GM12878 (cell line): ENCODE measurements around the gene SELENOK. TPM values are rescaled to one million over a fixed set of nuclear protein-coding genes. Genes with fewer than 3 reads are reported as not detected.

Experiments
- ATAC-seq: fragments of 200-7000 bp; cut with Tn5 transposase; 3 replicates; pipeline ENCODE4 v1.9.1; 2020; ENCODE audit warnings: mild to moderate bottlenecking, moderate library complexity
- BruUV-seq: library from RNA; stranded (reverse); fragments of 400-500 nt; replicated peaks from 2 replicates; lab custom pipeline; 2021; lab: Mats Ljungman, UMichigan
- CTCF ChIA-PET: fragments of 300-600 bp; sonication (Branson Sonifier 250); formaldehyde crosslinking; extraction: SDS; loops from one replicate; lab custom pipeline; 2021; ENCODE audit warnings: inconsistent platforms; lab: Yijun Ruan, JAX
- POLR2A ChIA-PET: fragments of 350-600 bp; formaldehyde crosslinking; extraction: SDS; loops from one replicate; lab custom pipeline; 2021; ENCODE audit warnings: inconsistent platforms; lab: Charles Lee
- RAD21 ChIA-PET: fragments of 300-600 bp; sonication (Branson Sonifier 250); formaldehyde crosslinking; loops from one replicate; lab custom pipeline; 2023; ENCODE audit warnings: antibody characterized with exemption; ENCODE audit not compliant: unreplicated experiment; lab: Charles Lee
- SMC1A ChIA-PET: fragments of 300-600 bp; sonication (Branson Sonifier 250); formaldehyde crosslinking; loops from one replicate; lab custom pipeline; 2023; ENCODE audit not compliant: unreplicated experiment, uncharacterized antibody; lab: Charles Lee
- DNase-seq: peaks from one replicate; pipeline ENCODE4 v3.0.0-alpha.2; 2011; ENCODE audit warnings: low read depth, low spot score
- FAIRE-seq: peaks from 3 replicates; lab custom pipeline; 2011; peaks lifted over from hg19 to GRCh38; lab: Jason Lieb, UNC
- H2AFZ ChIP-seq: 2 replicates; pipeline ENCODE4 v1.6.0; 2011; ENCODE audit warnings: low read depth, low read length, control low read depth; ENCODE audit not compliant: control insufficient read depth
- H3K27ac ChIP-seq: 2 replicates; pipeline ENCODE4 v1.5.1; 2011; ENCODE audit warnings: control low read depth; ENCODE audit not compliant: control insufficient read depth, insufficient read depth
- H3K27me3 ChIP-seq, 2 experiments: replicated peaks in 1 of 2; 2 replicates each; pipeline versions ENCODE4 v1.6.0 to v1.6.1; 2011; ENCODE audit warnings: low read length in 1 of 2; ENCODE audit not compliant: control insufficient read depth in 2 of 2, insufficient read depth in 2 of 2
- H3K36me3 ChIP-seq, 2 experiments: 2 replicates each; pipeline ENCODE4 v1.5.1; 2011; ENCODE audit warnings: low read length in 1 of 2; ENCODE audit not compliant: control insufficient read depth in 2 of 2, insufficient read depth in 2 of 2
- H3K4me1 ChIP-seq: 2 replicates; pipeline ENCODE4 v1.6.1; 2011; ENCODE audit warnings: mild to moderate bottlenecking, low read length, moderate library complexity, mixed read lengths; ENCODE audit not compliant: control insufficient read depth, insufficient read depth
- H3K4me2 ChIP-seq: 2 replicates; pipeline ENCODE4 v1.6.0; 2011; ENCODE audit warnings: control low read depth; ENCODE audit not compliant: control insufficient read depth, insufficient read depth
- H3K4me3 ChIP-seq: fragments of 200-600 bp; sonication (generic); 2 replicates; pipeline ENCODE4 v1.5.1; 2016
- H3K79me2 ChIP-seq: 2 replicates; pipeline ENCODE4 v1.6.0; 2011; ENCODE audit warnings: low read length; ENCODE audit not compliant: control insufficient read depth, insufficient read depth
- H3K9ac ChIP-seq: 2 replicates; pipeline ENCODE4 v1.8.0; 2011; ENCODE audit warnings: low read length, control low read depth, mixed read lengths; ENCODE audit not compliant: control insufficient read depth, insufficient read depth
- H3K9me3 ChIP-seq: replicated peaks from 3 replicates; pipeline ENCODE4 v1.5.1; 2011; ENCODE audit warnings: mild to moderate bottlenecking, low read length; ENCODE audit not compliant: control insufficient read depth, insufficient read depth
- H4K20me1 ChIP-seq: 2 replicates; pipeline ENCODE4 v1.6.0; 2011; ENCODE audit not compliant: control insufficient read depth, insufficient read depth
- GATAD2B ChIP-seq: fragments of 450-650 bp; conservative IDR thresholded peaks from 2 replicates; pipeline ENCODE4 v1.6.1; 2017; ENCODE audit warnings: low read depth, mild to moderate bottlenecking, moderate library complexity
- HDGF ChIP-seq: fragments of 450-650 bp; IDR thresholded peaks from 2 replicates; pipeline ENCODE4 v1.6.1; 2016; ENCODE audit warnings: antibody characterized with exemption
- MYB ChIP-seq: fragments of 150-350 bp; IDR thresholded peaks from 2 replicates; pipeline ENCODE4 v1.6.1; 2014; ENCODE audit warnings: mild to moderate bottlenecking, low read depth, low read length, borderline replicate concordance
- MYC ChIP-seq: IDR thresholded peaks from 2 replicates; pipeline ENCODE4 v1.6.1; 2011; ENCODE audit warnings: mild to moderate bottlenecking, low read length, moderate library complexity, inconsistent platforms; ENCODE audit not compliant: insufficient read depth, insufficient replicate concordance, insufficient read length, severe bottlenecking
- NR2C2 ChIP-seq: IDR thresholded peaks from 2 replicates; pipeline ENCODE4 v1.6.1; 2011; ENCODE audit warnings: borderline replicate concordance, low read depth; ENCODE audit not compliant: control insufficient read depth, insufficient read length
- PAX8 ChIP-seq: fragments of 450-650 bp; IDR thresholded peaks from 2 replicates; pipeline ENCODE4 v1.6.1; 2017; ENCODE audit warnings: mild to moderate bottlenecking, moderate library complexity
- RCOR1 ChIP-seq: conservative IDR thresholded peaks from 2 replicates; pipeline ENCODE4 v1.6.1; 2012; ENCODE audit warnings: low read depth, low read length, improper control_type of control experiment
- SRF ChIP-seq, 2 experiments: IDR thresholded peaks; 2 replicates each; pipeline ENCODE4 v1.6.1; 2011; ENCODE audit warnings: low read depth in 2 of 2, low read length in 2 of 2, mild to moderate bottlenecking in 1 of 2, moderate library complexity in 1 of 2
- WGBS: methylation state at CpG from one replicate; pipeline ENCODE4 v1.1.6; 2016; ENCODE audit warnings: low lambda C conversion rate; ENCODE audit not compliant: insufficient replicate concordance, insufficient coverage; ENCODE audit errors: missing lambda C conversion rate; 5-methylcytosine and 5-hydroxymethylcytosine counted together
- in situ Hi-C: fragments of 300-500 bp; cut with MboI; formaldehyde crosslinking; loops from 9 replicates; pipeline ENCODE4 v1.14.3; 2018; ENCODE audit warnings: mixed read lengths
- intact Hi-C: fragments of 100-400 bp; cut with micrococcal nuclease; formaldehyde crosslinking; loops from one replicate; pipeline ENCODE4 v1.14.2; 2022; ENCODE audit not compliant: unreplicated experiment
- polyA plus RNA-seq, 11 experiments: library from polyadenylated mRNA; depleted of rRNA in 4 of 11; unstranded in 6 of 11; stranded (reverse) in 5 of 11; fragments of >200 nt; fragmentation: Nextera tagmentation in 4 of 11; fragmentation: Illumina TruSeq in 1 of 11; extraction: Ambion mirVana in 4 of 11; extraction: Trizol in 1 of 11; gene quantifications; 1 replicate in 1 of 11; 2 replicates in 10 of 11; pipeline versions ENCODE4 v1.2.1 to v1.2.3, GENCODE V29; 2011 to 2016; ENCODE audit warnings: inconsistent platforms in 2 of 11, missing spikeins in 2 of 11, low read depth in 1 of 11
- total RNA-seq, 4 experiments: library from RNA; depleted of rRNA in 3 of 4; stranded (reverse); fragments of >200 nt in 3 of 4; fragmentation: Illumina TruSeq in 1 of 4; extraction: Trizol in 1 of 4; gene quantifications; 2 replicates each; pipeline versions ENCODE4 v1.2.1 to v1.2.3, GENCODE V29; 2013 to 2021
- TF ChIP-seq, protein P1 (sequence below): fragments of 450-650 bp; IDR thresholded peaks from 2 replicates; pipeline ENCODE4 v1.6.1; 2017; ENCODE audit warnings: antibody characterized with exemption, mild to moderate bottlenecking, moderate library complexity
- TF ChIP-seq, protein P2 (sequence below): fragments of 450-650 bp; IDR thresholded peaks from 2 replicates; pipeline ENCODE4 v1.6.1; 2018; ENCODE audit warnings: borderline replicate concordance, mild to moderate bottlenecking; ENCODE audit not compliant: partially characterized antibody
- TF ChIP-seq, protein P3 (sequence below): IDR thresholded peaks from 2 replicates; pipeline ENCODE4 v1.6.1; 2012; ENCODE audit warnings: low read depth, low read length, improper control_type of control experiment

Gene SELENOK
- total and polyA plus RNA-seq, 10 of the 15 experiments (the other 5 are each of a cell fraction or from before 2014, with no cell fraction given): 35.4 to 322 (median 101) TPM

DNA sequence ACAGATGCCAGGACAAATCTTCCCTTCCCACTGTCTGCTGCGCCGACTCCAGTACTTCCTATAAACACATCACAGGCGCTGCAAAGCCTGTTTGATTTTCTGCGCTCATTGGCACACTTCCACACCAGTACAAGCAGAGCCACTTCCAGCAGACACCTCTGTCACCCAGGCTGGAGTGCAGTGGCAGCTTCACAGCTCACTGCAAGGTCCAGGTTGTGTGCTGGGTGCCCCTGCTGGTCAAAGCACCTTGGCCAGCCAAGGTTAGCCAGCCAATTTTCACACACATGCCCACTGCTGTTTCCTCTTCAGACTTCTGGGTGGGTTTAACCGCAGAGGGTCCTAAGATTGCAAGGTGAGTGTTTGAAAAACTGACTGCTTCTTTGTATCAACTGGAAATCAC, 50.4 kb downstream of the SELENOK start:
- WGBS: 69% methylated on average over 5 of the region's 5 CpGs
- BruUV-seq: no TSS peak

DNA sequence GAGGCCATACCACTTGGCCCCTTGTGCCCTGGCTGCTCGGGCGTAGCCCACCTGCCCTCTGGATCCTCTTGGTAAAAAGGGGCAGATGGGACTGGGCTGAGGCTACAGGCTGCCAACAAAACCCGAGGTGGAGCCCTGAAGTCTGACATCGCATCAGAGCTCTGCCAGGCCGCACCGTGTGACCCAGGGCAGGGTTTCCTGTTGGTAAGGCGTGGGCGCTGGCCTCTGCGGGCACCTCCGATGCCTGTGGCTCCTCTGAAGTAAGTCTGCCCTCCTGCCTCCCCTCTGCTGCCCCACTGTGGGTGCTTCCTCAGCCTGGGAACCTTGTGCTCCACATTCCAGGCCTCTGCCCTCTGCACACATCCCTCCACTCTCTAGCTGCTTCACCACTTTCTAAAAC, 54.3 kb downstream of the SELENOK start:
- CTCF ChIA-PET: no interaction called here
- Histone ChIP-seq H3K36me3 (no peaks in the 10 kb centered on the region), H3K4me2 (no peak overlapping the region), H3K27me3 (no peaks in the 10 kb centered on the region), H3K27ac (no peak overlapping the region), H3K9me3 (no peaks in the 10 kb centered on the region), H3K79me2 (peaks cover 2% of the 10 kb centered on the region; the same call in 1 of the 2 replicates), H3K9ac (no peak overlapping the region), H3K4me3 (no peak overlapping the region), H2AFZ (no peak overlapping the region), H4K20me1 (no peaks in the 10 kb centered on the region), H3K4me1 (peaks cover 2% of the 10 kb centered on the region)
- BruUV-seq: no TSS peak
- no peak for DNase-seq
- TF ChIP-seq MYC (no peak), HDGF (no peak)
- TF ChIP-seq, protein P1, sequence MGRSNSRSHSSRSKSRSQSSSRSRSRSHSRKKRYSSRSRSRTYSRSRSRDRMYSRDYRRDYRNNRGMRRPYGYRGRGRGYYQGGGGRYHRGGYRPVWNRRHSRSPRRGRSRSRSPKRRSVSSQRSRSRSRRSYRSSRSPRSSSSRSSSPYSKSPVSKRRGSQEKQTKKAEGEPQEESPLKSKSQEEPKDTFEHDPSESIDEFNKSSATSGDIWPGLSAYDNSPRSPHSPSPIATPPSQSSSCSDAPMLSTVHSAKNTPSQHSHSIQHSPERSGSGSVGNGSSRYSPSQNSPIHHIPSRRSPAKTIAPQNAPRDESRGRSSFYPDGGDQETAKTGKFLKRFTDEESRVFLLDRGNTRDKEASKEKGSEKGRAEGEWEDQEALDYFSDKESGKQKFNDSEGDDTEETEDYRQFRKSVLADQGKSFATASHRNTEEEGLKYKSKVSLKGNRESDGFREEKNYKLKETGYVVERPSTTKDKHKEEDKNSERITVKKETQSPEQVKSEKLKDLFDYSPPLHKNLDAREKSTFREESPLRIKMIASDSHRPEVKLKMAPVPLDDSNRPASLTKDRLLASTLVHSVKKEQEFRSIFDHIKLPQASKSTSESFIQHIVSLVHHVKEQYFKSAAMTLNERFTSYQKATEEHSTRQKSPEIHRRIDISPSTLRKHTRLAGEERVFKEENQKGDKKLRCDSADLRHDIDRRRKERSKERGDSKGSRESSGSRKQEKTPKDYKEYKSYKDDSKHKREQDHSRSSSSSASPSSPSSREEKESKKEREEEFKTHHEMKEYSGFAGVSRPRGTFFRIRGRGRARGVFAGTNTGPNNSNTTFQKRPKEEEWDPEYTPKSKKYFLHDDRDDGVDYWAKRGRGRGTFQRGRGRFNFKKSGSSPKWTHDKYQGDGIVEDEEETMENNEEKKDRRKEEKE: no peak
- TF ChIP-seq, protein P2, sequence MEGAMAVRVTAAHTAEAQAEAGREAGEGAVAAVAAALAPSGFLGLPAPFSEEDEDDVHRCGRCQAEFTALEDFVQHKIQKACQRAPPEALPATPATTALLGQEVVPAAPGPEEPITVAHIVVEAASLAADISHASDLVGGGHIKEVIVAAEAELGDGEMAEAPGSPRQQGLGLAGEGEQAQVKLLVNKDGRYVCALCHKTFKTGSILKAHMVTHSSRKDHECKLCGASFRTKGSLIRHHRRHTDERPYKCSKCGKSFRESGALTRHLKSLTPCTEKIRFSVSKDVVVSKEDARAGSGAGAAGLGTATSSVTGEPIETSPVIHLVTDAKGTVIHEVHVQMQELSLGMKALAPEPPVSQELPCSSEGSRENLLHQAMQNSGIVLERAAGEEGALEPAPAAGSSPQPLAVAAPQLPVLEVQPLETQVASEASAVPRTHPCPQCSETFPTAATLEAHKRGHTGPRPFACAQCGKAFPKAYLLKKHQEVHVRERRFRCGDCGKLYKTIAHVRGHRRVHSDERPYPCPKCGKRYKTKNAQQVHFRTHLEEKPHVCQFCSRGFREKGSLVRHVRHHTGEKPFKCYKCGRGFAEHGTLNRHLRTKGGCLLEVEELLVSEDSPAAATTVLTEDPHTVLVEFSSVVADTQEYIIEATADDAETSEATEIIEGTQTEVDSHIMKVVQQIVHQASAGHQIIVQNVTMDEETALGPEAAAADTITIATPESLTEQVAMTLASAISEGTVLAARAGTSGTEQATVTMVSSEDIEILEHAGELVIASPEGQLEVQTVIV: no peak
- SMC1A ChIA-PET: no interaction called here
- WGBS: 42% methylated on average over 10 of the region's 10 CpGs
- in situ Hi-C loops (no loop called here), intact Hi-C loops (no loop called here)
- RAD21 ChIA-PET: no interaction called here
- no peak for FAIRE-seq
- no peak for ATAC-seq
- POLR2A ChIA-PET: no interaction called here

More for the DNA sequence above, 50.4 kb downstream of the SELENOK start:
- H3K9me3 ChIP-seq: no peaks in the 10 kb centered on the region
- no peak overlapping the region for H3K27ac ChIP-seq
- DNase-seq: no peak
- peaks cover 18% of the 10 kb centered on the region for H3K79me2 ChIP-seq
- H3K4me2 ChIP-seq: no peak overlapping the region
- no peak for ATAC-seq
- in situ Hi-C loops: no loop called here
- TF ChIP-seq RCOR1 (no peak), NR2C2 (no peak), PAX8 (no peak), SRF (IDR thresholded peaks at IDR 0.05; ENCODE audit: low read depth in 2 of 2, low read length in 2 of 2) (no peak), GATAD2B (peak; percentile 54; the same call in 1 of the 2 replicates), MYB (no peak), HDGF (no peak)
- TF ChIP-seq, protein P3, sequence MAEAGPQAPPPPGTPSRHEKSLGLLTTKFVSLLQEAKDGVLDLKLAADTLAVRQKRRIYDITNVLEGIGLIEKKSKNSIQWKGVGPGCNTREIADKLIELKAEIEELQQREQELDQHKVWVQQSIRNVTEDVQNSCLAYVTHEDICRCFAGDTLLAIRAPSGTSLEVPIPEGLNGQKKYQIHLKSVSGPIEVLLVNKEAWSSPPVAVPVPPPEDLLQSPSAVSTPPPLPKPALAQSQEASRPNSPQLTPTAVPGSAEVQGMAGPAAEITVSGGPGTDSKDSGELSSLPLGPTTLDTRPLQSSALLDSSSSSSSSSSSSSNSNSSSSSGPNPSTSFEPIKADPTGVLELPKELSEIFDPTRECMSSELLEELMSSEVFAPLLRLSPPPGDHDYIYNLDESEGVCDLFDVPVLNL: no peak
- TF ChIP-seq, all 136 proteins: peak for 1
- SMC1A ChIA-PET: interaction anchor here (0.9 to 2.2 kb wide), 6 partner anchors 13 to 114 kb away, joined by 3 to 10 read pairs (median 4); no protein-coding TSS in a partner anchor
- RAD21 ChIA-PET: interaction anchor here (1.3 to 5.1 kb wide), 2 partner anchors 66 to 200 kb away, joined by 3 to 41 read pairs; no protein-coding TSS in a partner anchor
- Histone ChIP-seq H2AFZ (no peak overlapping the region), H3K9ac (no peak overlapping the region), H3K27me3 (no peaks in the 10 kb centered on the region), H3K4me1 (peaks cover 33% of the 10 kb centered on the region), H3K4me3 (no peak overlapping the region), H3K36me3 (no peaks in the 10 kb centered on the region), H4K20me1 (no peaks in the 10 kb centered on the region)
- CTCF ChIA-PET: interaction anchor here (1.2 to 1.4 kb wide), 2 partner anchors 68 to 111 kb away, joined by 3 to 4 read pairs; no protein-coding TSS in a partner anchor
- POLR2A ChIA-PET: interaction anchor here (0.7 to 1.6 kb wide), 3 partner anchors 46 to 67 kb away, joined by 3 to 7 read pairs (median 3); no protein-coding TSS in a partner anchor
- no peak for FAIRE-seq
- intact Hi-C loops: loop anchor here (10.0 kb wide), 1 partner anchor 96 kb away; no protein-coding TSS in a partner anchor
